Measurements from ENCODE around the gene COPG2.

The COPG2 gene

DNA sequence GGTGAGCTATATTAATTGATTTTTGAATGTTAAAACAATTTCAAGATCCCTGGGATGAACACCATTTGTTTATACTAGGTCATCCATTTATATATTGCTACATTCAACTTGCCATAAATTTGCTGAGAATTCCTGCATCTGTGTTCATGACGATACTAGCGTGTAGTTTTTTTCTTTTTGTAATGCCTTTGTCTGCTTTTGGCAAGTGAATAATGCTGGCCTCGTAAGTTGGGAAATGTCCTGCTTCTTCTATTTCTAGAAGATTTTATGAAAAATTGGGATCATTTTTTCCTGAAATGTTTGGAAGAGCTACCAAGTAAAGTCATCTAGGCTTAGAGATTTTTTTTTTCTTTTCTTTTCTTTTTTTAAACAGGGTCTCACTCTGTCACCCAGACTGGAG lies 189.6 kb downstream of the COPG2 start:
- H3K27me3 ChIP-seq (ENCODE audit: insufficient read depth, low read depth) = no peaks in the 10 kb centered on the region
- H3K79me2 ChIP-seq (ENCODE audit: insufficient read depth, low read depth) = no peaks in the 10 kb centered on the region
- H3K9ac ChIP-seq = no peak overlapping the region
- TF ChIP-seq, protein P1, sequence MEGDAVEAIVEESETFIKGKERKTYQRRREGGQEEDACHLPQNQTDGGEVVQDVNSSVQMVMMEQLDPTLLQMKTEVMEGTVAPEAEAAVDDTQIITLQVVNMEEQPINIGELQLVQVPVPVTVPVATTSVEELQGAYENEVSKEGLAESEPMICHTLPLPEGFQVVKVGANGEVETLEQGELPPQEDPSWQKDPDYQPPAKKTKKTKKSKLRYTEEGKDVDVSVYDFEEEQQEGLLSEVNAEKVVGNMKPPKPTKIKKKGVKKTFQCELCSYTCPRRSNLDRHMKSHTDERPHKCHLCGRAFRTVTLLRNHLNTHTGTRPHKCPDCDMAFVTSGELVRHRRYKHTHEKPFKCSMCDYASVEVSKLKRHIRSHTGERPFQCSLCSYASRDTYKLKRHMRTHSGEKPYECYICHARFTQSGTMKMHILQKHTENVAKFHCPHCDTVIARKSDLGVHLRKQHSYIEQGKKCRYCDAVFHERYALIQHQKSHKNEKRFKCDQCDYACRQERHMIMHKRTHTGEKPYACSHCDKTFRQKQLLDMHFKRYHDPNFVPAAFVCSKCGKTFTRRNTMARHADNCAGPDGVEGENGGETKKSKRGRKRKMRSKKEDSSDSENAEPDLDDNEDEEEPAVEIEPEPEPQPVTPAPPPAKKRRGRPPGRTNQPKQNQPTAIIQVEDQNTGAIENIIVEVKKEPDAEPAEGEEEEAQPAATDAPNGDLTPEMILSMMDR (conservative IDR thresholded peaks at IDR 0.05; ENCODE audit: low read depth, low read length) = no peak
- no peak overlapping the region for H2AFZ ChIP-seq (ENCODE audit: low read depth)
- H3K4me3 ChIP-seq (IDR thresholded peaks at IDR 0.05; ENCODE audit: insufficient read depth, low read depth, low read length) = no peak overlapping the region
- no peak overlapping the region for H3K27ac ChIP-seq
- peaks cover 18% of the 10 kb centered on the region for H3K4me1 ChIP-seq (ENCODE audit: low read depth, poor library complexity, severe bottlenecking)
- no peaks in the 10 kb centered on the region for H3K36me3 ChIP-seq (ENCODE audit: insufficient read depth)
- H4K20me1 ChIP-seq (ENCODE audit: insufficient read depth) = no peaks in the 10 kb centered on the region
- H3K4me2 ChIP-seq = no peak overlapping the region

DNA sequence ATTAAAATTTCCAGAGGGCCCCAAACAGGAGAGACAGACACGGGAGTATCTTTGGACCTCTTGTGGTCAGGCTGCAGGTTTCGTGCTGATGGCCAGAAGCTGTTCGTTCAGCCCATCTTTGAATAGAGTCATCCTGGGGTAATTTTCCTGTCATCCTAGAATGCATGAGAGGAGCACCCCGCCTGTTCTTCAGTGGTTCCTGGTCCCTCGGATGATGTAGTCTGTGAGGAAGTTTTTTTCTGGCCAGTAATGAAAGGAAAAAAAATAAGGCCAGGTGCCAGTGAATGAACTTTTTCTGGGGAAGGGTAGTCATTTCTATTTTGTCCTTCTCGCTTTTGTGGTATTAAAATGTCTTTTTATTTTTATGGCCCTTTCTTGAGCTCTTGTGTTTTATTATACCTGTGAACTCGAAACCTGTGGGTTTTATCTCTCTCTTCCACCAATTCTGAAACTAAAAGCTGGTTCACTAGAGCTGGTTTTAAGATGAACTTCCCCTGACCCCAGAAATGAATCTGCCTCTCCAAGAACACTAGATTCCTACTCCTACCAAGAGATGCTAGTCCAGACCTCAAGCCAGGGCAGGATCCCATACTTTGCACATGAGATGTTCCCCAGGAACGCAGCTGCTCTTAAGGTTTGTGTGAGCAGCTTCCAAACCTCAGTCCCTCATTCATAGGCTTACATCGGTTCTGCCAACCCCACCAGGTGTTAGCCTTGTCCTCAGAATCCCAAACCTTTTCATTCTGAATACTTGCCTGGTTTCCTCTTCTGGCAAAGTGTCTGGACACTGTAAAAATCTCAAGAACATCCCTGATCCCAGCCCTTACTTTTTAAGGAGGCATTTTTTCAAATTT lies 192.0 kb downstream of the COPG2 start:
- TF ChIP-seq, protein P1 (conservative IDR thresholded peaks at IDR 0.05; ENCODE audit: low read depth, low read length) = no peak
- Histone ChIP-seq H3K36me3 (ENCODE audit: insufficient read depth) (no peaks in the 10 kb centered on the region), H3K4me3 (IDR thresholded peaks at IDR 0.05; ENCODE audit: insufficient read depth, low read depth, low read length) (no peak overlapping the region), H3K9ac (no peak overlapping the region), H3K79me2 (ENCODE audit: insufficient read depth, low read depth) (no peaks in the 10 kb centered on the region), H3K27ac (peak overlapping the region; percentile 4; the same call in 1 of the 2 replicates), H3K27me3 (ENCODE audit: insufficient read depth, low read depth) (no peaks in the 10 kb centered on the region), H4K20me1 (ENCODE audit: insufficient read depth) (no peaks in the 10 kb centered on the region), H3K4me2 (peak overlapping the region; percentile 43; the same call in 1 of the 2 replicates), H2AFZ (ENCODE audit: low read depth) (no peak overlapping the region), H3K4me1 (ENCODE audit: low read depth, poor library complexity, severe bottlenecking) (peaks cover 18% of the 10 kb centered on the region)

DNA sequence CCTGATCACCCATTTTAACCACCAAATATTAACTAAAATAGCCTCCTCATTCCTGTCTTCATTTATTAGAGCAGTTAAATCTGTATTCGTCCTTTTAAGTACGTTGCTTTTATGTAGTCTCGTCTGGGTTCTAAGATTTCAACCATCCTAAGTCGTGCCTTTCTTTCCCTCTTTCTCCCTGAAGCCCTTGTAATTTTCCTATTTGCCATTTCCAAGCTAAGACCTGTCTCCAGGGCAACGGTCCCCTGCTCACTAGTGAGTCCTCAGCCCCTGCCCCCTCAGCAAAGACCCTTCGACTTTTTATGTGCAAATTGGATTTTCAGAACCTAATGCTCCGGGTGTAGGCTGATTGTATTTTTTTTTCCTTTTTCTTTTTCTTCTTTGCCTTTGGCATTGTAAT lies 192.8 kb downstream of the COPG2 start:
- H3K4me2 ChIP-seq = peak overlapping the region; percentile 43; the same call in 1 of the 2 replicates
- H3K27ac ChIP-seq = no peak overlapping the region; the same call in 1 of the 2 replicates
- TF ChIP-seq, protein P1 (conservative IDR thresholded peaks at IDR 0.05; ENCODE audit: low read depth, low read length) = no peak

DNA sequence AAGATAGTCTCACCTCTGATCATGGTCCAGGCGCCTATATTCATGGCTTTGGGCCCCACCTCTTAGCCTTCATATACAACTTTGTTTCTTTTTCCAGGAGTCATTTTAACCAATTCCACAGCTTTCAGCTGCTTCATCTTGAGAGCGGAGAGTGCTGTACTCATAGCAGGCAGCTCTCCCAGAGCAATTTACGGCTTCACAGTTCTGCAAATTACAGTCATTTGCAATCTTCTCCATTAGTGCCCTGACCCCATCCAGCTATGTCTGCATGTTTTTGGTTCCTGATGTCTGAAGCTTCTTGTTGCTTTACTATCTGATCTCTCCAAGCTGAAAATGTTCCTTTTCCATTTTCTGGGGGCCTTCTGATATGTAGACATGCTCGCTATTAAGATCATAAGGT lies 194.7 kb downstream of the COPG2 start:
- H3K9ac ChIP-seq = no peak overlapping the region
- no peak overlapping the region for H3K4me3 ChIP-seq (IDR thresholded peaks at IDR 0.05; ENCODE audit: insufficient read depth, low read depth, low read length)
- H3K27ac ChIP-seq = no peak overlapping the region
- no peak overlapping the region for H3K4me2 ChIP-seq
- no peaks in the 10 kb centered on the region for H3K27me3 ChIP-seq (ENCODE audit: insufficient read depth, low read depth)
- no peak overlapping the region for H2AFZ ChIP-seq (ENCODE audit: low read depth)
- no peaks in the 10 kb centered on the region for H3K79me2 ChIP-seq (ENCODE audit: insufficient read depth, low read depth)
- peaks cover 18% of the 10 kb centered on the region for H3K4me1 ChIP-seq (ENCODE audit: low read depth, poor library complexity, severe bottlenecking)
- H4K20me1 ChIP-seq (ENCODE audit: insufficient read depth) = no peaks in the 10 kb centered on the region
- TF ChIP-seq, protein P1 (conservative IDR thresholded peaks at IDR 0.05; ENCODE audit: low read depth, low read length) = no peak
- H3K36me3 ChIP-seq (ENCODE audit: insufficient read depth) = no peaks in the 10 kb centered on the region

More for the DNA sequence above, 192.8 kb downstream of the COPG2 start:
- no peaks in the 10 kb centered on the region for H3K79me2 ChIP-seq (ENCODE audit: insufficient read depth, low read depth)
- H3K4me3 ChIP-seq (IDR thresholded peaks at IDR 0.05; ENCODE audit: insufficient read depth, low read depth, low read length) = no peak overlapping the region
- H3K27me3 ChIP-seq (ENCODE audit: insufficient read depth, low read depth) = no peaks in the 10 kb centered on the region
- H3K4me1 ChIP-seq (ENCODE audit: low read depth, poor library complexity, severe bottlenecking) = peaks cover 18% of the 10 kb centered on the region
- no peaks in the 10 kb centered on the region for H4K20me1 ChIP-seq (ENCODE audit: insufficient read depth)
- H3K36me3 ChIP-seq (ENCODE audit: insufficient read depth) = no peaks in the 10 kb centered on the region
- no peak overlapping the region for H2AFZ ChIP-seq (ENCODE audit: low read depth)
- no peak overlapping the region for H3K9ac ChIP-seq

Measured in KMS-11 (cell line).